Body of pancreas (tissue), 4 donors: ENCODE results near the gene DHX38. TPM values are rescaled to one million over a fixed set of nuclear protein-coding genes. Genes with fewer than 3 reads are reported as not detected.

Experiments
- ATAC-seq: fragments of 150-250 bp; one replicate; pipeline ENCODE4 v1.9.1; 2016
- DNase-seq, 4 donors: peaks; one replicate each; pipeline ENCODE4 v3.0.0-alpha.2; 2019
- H3K27ac ChIP-seq, 4 donors: fragments of 200-600 bp; sonication (generic); 1 replicate in 3 of 4; 2 replicates in 1 of 4; pipeline versions ENCODE4 v1.5.1 to v1.6.1; 2016 to 2019; ENCODE audit warnings: mild to moderate bottlenecking in 1 of 4, mixed read lengths in 1 of 4, moderate library complexity in 1 of 4
- H3K27me3 ChIP-seq, 2 donors: fragments of 200-600 bp; sonication (generic); one replicate each; pipeline ENCODE4 v1.6.0; 2016; ENCODE audit warnings: mild to moderate bottlenecking in 1 of 2
- H3K36me3 ChIP-seq, 2 donors: fragments of 200-600 bp; sonication (generic); replicated peaks in 1 of 2; 2 replicates each; pipeline ENCODE4 v1.5.1; 2016; ENCODE audit warnings: low read depth in 2 of 2; ENCODE audit not compliant: insufficient read depth in 1 of 2
- H3K4me1 ChIP-seq: fragments of 200-600 bp; sonication (generic); one replicate; pipeline ENCODE4 v1.6.0; 2016
- H3K4me3 ChIP-seq, 2 donors: fragments of 200-600 bp; sonication (generic); 1 replicate in 1 of 2; 2 replicates in 1 of 2; pipeline ENCODE4 v1.5.1; 2016 to 2019
- H3K9me3 ChIP-seq, 3 donors: fragments of 200-600 bp; sonication (generic); 1 replicate in 2 of 3; 2 replicates in 1 of 3; pipeline ENCODE4 v1.5.1; 2016
- CTCF ChIP-seq, 7 experiments: fragments of 450-650 bp in 4 of 7; fragments of 200-600 bp in 3 of 7; sonication (generic) in 3 of 7; IDR thresholded peaks; one replicate each; pipeline ENCODE4 v1.5.1; 2016 to 2019; ENCODE audit warnings: antibody characterized with exemption in 7 of 7
- POLR2A ChIP-seq, 3 donors: fragments of 450-650 bp; IDR thresholded peaks; one replicate each; pipeline ENCODE4 v1.6.1; 2016; ENCODE audit warnings: antibody characterized with exemption in 3 of 3, mild to moderate bottlenecking in 2 of 3
- WGBS, 2 donors: methylation state at CpG; one replicate each; pipeline ENCODE4 v1.1.5; 2017; 5-methylcytosine and 5-hydroxymethylcytosine counted together
- intact Hi-C: fragments of 100-400 bp; cut with DNase I; formaldehyde crosslinking; loops from one replicate; pipeline ENCODE4 v1.15.1; 2023
- total RNA-seq, 2 donors: library from RNA; depleted of rRNA; stranded (reverse); fragments of >200 nt; gene quantifications; one replicate each; pipeline ENCODE4 v1.1.0, GENCODE V29; 2016

The DHX38 gene
- total RNA-seq, 2 donors from 2014 or later: 28.3 to 40.5 TPM

GRCh38 chr16:72099377-72099818 lies 5.8 kb downstream of the DHX38 start:
- DNase-seq (peak; percentile 37 to 64 (median 58)), ATAC-seq (peak; percentile 71)
- 54 to 72% methylated on average over 12 of the region's 12 CpGs for WGBS, 2 donors
- Histone ChIP-seq H3K4me1 (peaks cover 29% of the 10 kb centered on the region), H3K27ac (no peak overlapping the region), H3K9me3 (no peaks in the 10 kb centered on the region), H3K36me3 (peaks cover 27 to 48% of the 10 kb centered on the region in 2 donors), H3K27me3 (no peaks in the 10 kb centered on the region), H3K4me3 (no peak overlapping the region)
- intact Hi-C loops: no loop called here
- TF ChIP-seq POLR2A (IDR thresholded peaks at IDR 0.05) (no peak), CTCF (IDR thresholded peaks at IDR 0.05) (peak; percentile 26 to 73 (median 55))

GRCh38 chr16:72101195-72101594 lies 7.5 kb downstream of the DHX38 start:
- Histone ChIP-seq H3K4me1 (peaks cover 17% of the 10 kb centered on the region), H3K27ac (peak overlapping the region in 3 of 4 donors; percentile 32 to 53 (median 44)), H3K4me3 (no peak overlapping the region), H3K36me3 (peaks cover 33 to 62% of the 10 kb centered on the region in 2 donors), H3K27me3 (no peaks in the 10 kb centered on the region), H3K9me3 (no peaks in the 10 kb centered on the region)
- ATAC-seq (peak; percentile 66), DNase-seq (peak; percentile 39 to 52 (median 41))
- TF ChIP-seq CTCF (IDR thresholded peaks at IDR 0.05) (no peak), POLR2A (IDR thresholded peaks at IDR 0.05) (no peak)
- WGBS, 2 donors: 57 to 67% methylated on average over 10 of the region's 10 CpGs
- intact Hi-C loops: no loop called here

DNA sequence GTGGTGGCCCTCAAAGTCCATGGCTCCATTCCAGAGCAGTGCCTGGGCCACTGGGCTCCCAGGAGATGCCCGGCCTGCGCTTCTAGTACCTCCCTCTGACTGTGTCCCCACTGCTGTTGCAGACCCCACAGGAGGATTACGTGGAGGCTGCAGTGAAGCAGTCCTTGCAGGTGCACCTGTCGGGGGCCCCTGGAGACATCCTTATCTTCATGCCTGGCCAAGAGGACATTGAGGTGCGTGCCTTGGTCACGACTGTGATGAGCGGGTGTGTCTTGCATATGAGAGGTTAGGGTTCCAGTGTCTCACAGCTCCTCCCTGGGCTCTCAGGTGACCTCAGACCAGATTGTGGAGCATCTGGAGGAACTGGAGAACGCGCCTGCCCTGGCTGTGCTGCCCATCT lies 11.3 kb downstream of the DHX38 start:
- H3K4me1 ChIP-seq: peaks cover 17% of the 10 kb centered on the region
- intact Hi-C loops: no loop called here
- TF ChIP-seq POLR2A (IDR thresholded peaks at IDR 0.05) (no peak), CTCF (IDR thresholded peaks at IDR 0.05) (no peak)
- no peak overlapping the region for H3K4me3 ChIP-seq
- WGBS, 2 donors: 94 to 97% methylated on average over 7 to 9 of the region's 9 CpGs
- H3K27me3 ChIP-seq: no peaks in the 10 kb centered on the region
- H3K9me3 ChIP-seq: no peaks in the 10 kb centered on the region
- no peak for ATAC-seq
- H3K27ac ChIP-seq: no peak overlapping the region
- H3K36me3 ChIP-seq: peaks cover 38 to 74% of the 10 kb centered on the region in 2 donors
- DNase-seq: no peak

DNA sequence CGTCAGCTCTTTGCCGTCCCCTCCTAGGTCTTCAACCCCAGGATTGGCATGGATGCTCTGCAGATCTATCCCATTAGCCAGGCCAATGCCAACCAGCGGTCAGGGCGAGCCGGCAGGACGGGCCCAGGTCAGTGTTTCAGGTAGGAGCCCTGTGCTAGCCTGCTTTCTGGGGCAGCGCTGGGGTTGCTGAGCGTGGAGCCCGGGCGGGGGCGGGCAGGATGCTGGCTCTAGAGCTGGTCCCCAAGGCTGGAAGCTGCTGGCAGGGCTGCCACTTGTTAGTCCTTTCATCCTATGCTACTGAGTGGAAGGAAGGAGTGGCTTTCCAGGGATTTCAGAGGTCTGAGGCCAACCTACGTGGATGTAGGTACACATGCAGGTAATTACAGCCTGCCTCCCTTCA lies 12.3 kb downstream of the DHX38 start:
- H3K27me3 ChIP-seq: no peaks in the 10 kb centered on the region
- intact Hi-C loops: no loop called here
- no peak for TF ChIP-seq CTCF (IDR thresholded peaks at IDR 0.05)
- TF ChIP-seq POLR2A (IDR thresholded peaks at IDR 0.05): no peak
- no peaks in the 10 kb centered on the region for H3K9me3 ChIP-seq
- 94 to 96% methylated on average over 4 to 12 of the region's 12 CpGs for WGBS, 2 donors
- H3K27ac ChIP-seq: no peak overlapping the region
- H3K4me1 ChIP-seq: peaks cover 17% of the 10 kb centered on the region
- H3K4me3 ChIP-seq: no peak overlapping the region
- no peak for ATAC-seq
- peaks cover 30 to 71% of the 10 kb centered on the region in 2 donors for H3K36me3 ChIP-seq
- DNase-seq: no peak

GRCh38 chr16:72107371-72107770 lies 13.7 kb downstream of the DHX38 start:
- no peak overlapping the region for H3K27ac ChIP-seq
- peaks cover 4% of the 10 kb centered on the region for H3K4me1 ChIP-seq
- TF ChIP-seq CTCF (IDR thresholded peaks at IDR 0.05): no peak
- no peak for TF ChIP-seq POLR2A (IDR thresholded peaks at IDR 0.05)
- no peaks in the 10 kb centered on the region for H3K27me3 ChIP-seq
- H3K9me3 ChIP-seq: no peaks in the 10 kb centered on the region
- 93 to 96% methylated on average over 14 to 17 of the region's 17 CpGs for WGBS, 2 donors
- DNase-seq: no peak
- no peak for ATAC-seq
- H3K36me3 ChIP-seq: peaks cover 26 to 75% of the 10 kb centered on the region in 2 donors
- intact Hi-C loops: no loop called here
- H3K4me3 ChIP-seq: no peak overlapping the region
